Stimulated activated CD4-positive, alpha-beta T cell treated with anti-CD3 and anti-CD28 coated beads, Interleukin-15, amount 100 ng/mL, for 48 hours (primary cell): ENCODE results near the gene FOXP1.
"Not testable (repeated sequence)": the region's sequence is repeated elsewhere in the genome, so short reads cannot be mapped to it uniquely, and the experiment has no call there.

ENCODE experiments used
- DNase-seq, 2 donors: peaks; one replicate each; pipeline ENCODE4 v3.0.0-alpha.2; 2020; ENCODE audit warnings: low read depth in 2 of 2

The FOXP1 gene

GRCh38 chr3:71451812-71452211 lies 131.7 kb downstream of the FOXP1 start:
- no peak for DNase-seq

GRCh38 chr3:71451060-71451459 lies 132.5 kb downstream of the FOXP1 start:
- DNase-seq, result no peak

DNA sequence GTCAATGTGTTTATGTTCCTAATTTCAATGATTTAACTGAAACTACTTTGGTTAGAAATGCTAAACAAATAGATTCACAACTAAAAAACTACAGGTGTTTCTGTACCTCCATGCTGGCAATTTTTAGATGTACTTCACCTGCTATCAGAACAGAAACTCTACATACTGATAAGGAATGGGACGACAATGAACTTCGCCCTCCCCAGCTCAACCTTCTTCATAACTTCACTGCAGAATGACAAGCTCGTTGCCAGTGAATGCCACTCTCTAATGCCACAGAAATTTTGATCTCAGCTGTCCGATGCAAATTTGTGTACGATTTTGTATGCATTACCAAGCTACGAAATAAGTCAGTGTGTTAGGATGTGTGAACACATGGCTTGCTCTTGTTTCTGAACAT lies 133.4 kb downstream of the FOXP1 start:
- DNase-seq, result no peak

DNA sequence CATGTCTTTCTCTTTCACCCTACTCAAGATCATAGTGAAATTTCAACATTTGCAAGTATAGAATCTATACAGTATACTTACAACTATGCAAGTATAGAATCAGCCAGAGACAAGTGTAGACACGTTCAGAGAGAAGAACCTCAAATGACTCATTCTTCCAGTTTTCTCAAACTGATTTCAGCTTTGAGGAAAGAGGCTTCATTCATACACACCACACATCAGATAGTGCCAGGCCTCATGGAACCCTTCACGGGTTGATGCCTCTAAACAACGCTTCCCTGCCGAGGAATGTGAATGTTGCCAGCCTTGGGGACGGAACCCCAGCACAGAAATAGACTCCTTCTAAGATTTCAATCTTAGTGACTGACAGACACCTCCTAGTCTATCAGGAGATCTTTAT lies 135.7 kb downstream of the FOXP1 start:
- DNase-seq, result no peak

DNA sequence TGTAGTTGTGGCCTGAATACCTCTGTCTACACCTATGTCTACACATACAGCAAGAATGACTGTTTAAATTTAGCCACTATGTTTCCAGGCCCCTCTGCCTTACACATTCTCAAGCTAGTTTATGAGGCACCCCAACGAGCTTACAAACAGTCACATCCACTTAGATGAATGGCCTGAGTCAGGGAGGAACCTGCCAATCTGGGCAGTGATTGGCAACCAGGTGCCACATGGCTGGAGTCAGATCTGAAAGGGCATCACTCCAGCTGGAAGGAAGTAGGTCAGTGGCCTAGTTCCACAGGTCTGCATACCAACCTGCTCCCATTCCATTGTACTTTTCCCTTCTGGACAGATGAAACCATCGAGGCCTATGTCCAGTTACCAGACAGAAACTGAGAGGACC lies 136.3 kb downstream of the FOXP1 start:
- no peak for DNase-seq

- no peak for DNase-seq
Measured at GRCh38 chr3:71446734-71447133, 136.8 kb downstream of the FOXP1 start.

DNA sequence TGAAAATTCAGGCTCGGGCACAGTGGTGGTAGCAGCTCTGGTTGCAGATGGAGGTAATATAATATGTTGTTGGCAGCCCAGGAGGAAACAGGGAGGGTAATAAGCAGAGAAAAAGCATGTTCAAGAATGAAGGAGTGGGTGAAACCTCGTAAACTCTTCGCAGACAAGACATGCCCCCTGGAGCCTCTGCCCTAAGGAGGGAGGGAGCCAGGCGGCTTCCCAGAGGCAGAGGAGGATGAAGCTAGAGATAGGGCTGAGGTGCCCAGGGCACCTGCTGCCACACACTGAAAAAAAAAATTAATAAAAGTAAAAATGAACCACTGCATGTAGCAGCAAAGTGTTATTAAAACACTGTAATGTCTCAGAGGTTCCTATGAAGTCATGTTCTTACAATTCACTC lies 137.3 kb downstream of the FOXP1 start:
- DNase-seq, result no peak

GRCh38 chr3:71444861-71445259 lies 138.7 kb downstream of the FOXP1 start:
- no peak for DNase-seq

GRCh38 chr3:71444028-71444860 lies 139.3 kb downstream of the FOXP1 start:
- peak in 1 of 2 donors; percentile 52 for DNase-seq

DNA sequence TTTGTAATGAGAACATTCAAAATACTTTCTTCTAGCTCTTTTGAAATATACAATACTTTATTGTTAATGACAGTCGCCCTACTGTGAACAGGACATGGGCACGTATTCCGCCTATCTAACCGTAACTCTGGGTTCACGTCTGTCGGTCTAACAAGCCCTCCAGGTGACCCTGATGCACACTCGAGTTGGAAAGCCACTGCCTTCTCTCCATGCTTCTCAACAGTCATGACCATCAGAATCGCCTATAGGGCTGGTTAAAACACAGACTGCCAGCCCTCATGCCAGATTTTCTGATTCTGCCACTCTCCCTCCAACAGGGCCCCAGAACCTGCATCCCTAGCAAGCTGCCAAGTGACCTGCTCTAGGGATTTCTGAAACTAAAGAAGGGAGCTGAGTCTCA lies 140.2 kb downstream of the FOXP1 start:
- DNase-seq, result no peak

- DNase-seq, result no peak
Measured at GRCh38 chr3:71442652-71443042, 140.9 kb downstream of the FOXP1 start.

- DNase-seq, result no peak
Measured at GRCh38 chr3:71441925-71442651, 141.4 kb downstream of the FOXP1 start.

DNA sequence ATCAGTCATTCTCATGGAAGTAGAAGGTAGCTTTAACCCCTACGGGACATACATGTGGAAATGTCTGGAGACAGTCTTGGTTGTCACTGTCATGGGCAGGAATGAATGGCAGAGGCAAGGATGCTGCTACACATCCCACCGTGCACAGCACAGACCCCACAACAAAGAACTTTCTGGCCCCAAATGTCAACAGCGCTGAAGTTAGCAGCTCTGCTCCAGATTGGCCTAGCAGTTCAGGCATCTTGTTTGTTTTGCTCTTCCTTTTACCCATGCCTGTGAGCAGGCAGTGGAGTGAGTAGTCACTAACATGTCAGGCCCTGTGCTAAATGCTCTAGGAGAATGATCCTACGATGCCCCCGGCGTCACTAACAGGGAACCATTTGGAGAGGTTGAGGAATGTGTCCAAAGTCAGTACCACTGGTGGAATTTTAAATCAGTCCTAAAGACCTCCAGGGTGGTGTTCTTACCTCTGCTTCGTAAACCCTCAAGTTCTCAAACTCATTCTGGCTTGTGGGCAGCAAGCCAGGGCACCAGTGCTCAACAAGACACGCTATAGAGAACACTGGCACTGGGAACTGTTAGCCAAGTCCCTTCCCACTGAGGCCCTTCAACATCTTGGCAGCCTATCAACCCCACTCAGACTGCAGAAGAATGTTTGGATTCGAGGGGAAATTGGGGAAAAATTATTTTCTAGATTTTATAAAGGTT lies 142.2 kb downstream of the FOXP1 start:
- no peak for DNase-seq

GRCh38 chr3:71438904-71439303 lies 144.6 kb downstream of the FOXP1 start:
- DNase-seq, result no peak

- no peak for DNase-seq
Measured at GRCh38 chr3:71438071-71438685, 145.3 kb downstream of the FOXP1 start.

DNA sequence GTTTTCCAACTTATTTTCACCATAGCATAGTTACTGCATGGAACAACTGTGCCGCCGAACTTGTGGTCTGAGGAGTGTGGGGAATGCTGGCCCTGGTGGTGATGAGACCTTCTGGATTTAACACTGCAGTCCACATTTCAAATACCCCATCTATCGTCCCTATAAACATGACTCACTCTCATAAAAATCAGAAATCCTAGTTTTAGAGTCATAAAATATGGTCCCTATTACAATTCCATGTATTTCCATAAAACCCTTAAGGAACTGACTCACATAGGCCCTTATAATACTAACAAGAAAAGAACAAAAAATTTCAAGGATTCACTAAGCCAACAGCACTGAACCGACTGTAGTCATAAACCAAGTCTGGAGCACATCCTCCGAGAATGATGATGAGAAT lies 147.2 kb downstream of the FOXP1 start:
- no peak for DNase-seq

DNA sequence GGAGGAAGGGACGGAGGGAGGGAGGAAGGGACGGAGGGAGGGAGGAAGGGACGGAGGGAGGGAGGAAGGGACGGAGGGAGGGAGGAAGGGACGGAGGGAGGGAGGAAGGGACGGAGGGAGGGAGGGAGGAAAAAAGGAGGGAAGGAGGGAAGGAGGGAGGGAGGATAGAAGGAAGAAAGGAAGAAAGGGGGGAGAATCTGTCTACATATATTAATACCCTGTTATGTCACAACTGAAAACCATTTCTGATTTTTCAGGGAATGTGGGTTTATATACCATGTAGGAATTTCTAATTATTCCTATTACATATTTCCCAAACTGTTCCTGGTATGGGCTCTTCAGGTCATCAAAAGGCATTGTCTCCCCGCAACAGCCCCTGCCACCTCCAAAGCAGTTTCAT lies 147.7 kb downstream of the FOXP1 start:
- DNase-seq, result not testable (repeated sequence)

- no peak for DNase-seq
Measured at GRCh38 chr3:71433631-71434030, 149.9 kb downstream of the FOXP1 start.

GRCh38 chr3:71432044-71432975 lies 151.2 kb downstream of the FOXP1 start:
- no peak for DNase-seq

- no peak for DNase-seq
Measured at GRCh38 chr3:71430941-71431552, 152.5 kb downstream of the FOXP1 start.

GRCh38 chr3:71429597-71429988 lies 153.9 kb downstream of the FOXP1 start:
- no peak for DNase-seq
